ENCODE results near the gene CDC42SE1.

Gene CDC42SE1

GRCh38 chr1:151051356-151052009, 7.9 kb downstream of the CDC42SE1 start:
- peak; percentile 15 for DNase-seq

GRCh38 chr1:151050051-151050688, 9.3 kb downstream of the CDC42SE1 start:
- peak; percentile 20 for DNase-seq

GRCh38 chr1:151049458-151049857, 10.0 kb downstream of the CDC42SE1 start:
- no peak for DNase-seq

GRCh38 chr1:151048645-151049032, 10.8 kb downstream of the CDC42SE1 start:
- DNase-seq, result peak; percentile 53

GRCh38 chr1:151047925-151048644, 11.3 kb downstream of the CDC42SE1 start:
- peak; percentile 79 for DNase-seq

- peak; percentile 82 for DNase-seq
These were observed 11.9 kb downstream of the CDC42SE1 start, which contains the start of gene C1orf56 for GRCh38 chr1:151047591-151047924. Gene C1orf56 (plus strand): TSS chr1:151047751. CDS start chr1:151047848, 97 bp downstream.

- DNase-seq, result peak; percentile 63
These were observed 16.3 kb downstream of the CDC42SE1 start for GRCh38 chr1:151043163-151043562.

GRCh38 chr1:151039521-151039920, 19.9 kb downstream of the CDC42SE1 start:
- DNase-seq, result no peak

- DNase-seq, result no peak
These were observed 22.4 kb downstream of the CDC42SE1 start for GRCh38 chr1:151037032-151037431.

GRCh38 chr1:151036356-151036755, 23.1 kb downstream of the CDC42SE1 start, which contains the start of gene BNIPL:
Gene BNIPL (plus strand): TSS chr1:151036586. CDS start chr1:151036726, 140 bp downstream.
- DNase-seq, result no peak

- no peak for DNase-seq
These were observed 24.3 kb downstream of the CDC42SE1 start for GRCh38 chr1:151035167-151035566.

- DNase-seq, result no peak
These were observed 27.3 kb downstream of the CDC42SE1 start for GRCh38 chr1:151032164-151032563.

GRCh38 chr1:151026460-151026859, 33.0 kb downstream of the CDC42SE1 start:
- no peak for DNase-seq

GRCh38 chr1:151024540-151025146, 34.8 kb downstream of the CDC42SE1 start:
- DNase-seq, result peak; percentile 82

- peak; percentile 38 for DNase-seq
These were observed 45.9 kb downstream of the CDC42SE1 start for GRCh38 chr1:151013518-151013917.

- DNase-seq, result no peak
These were observed 46.5 kb downstream of the CDC42SE1 start for GRCh38 chr1:151012684-151013471.

- DNase-seq, result no peak
These were observed 48.1 kb downstream of the CDC42SE1 start for GRCh38 chr1:151011154-151011850.

- DNase-seq, result no peak
These were observed 49.1 kb downstream of the CDC42SE1 start for GRCh38 chr1:151010346-151010726.

GRCh38 chr1:151009674-151010345, 49.6 kb downstream of the CDC42SE1 start:
- DNase-seq, result no peak

GRCh38 chr1:151009206-151009587, 50.2 kb downstream of the CDC42SE1 start:
- no peak for DNase-seq

All from DMS53 (cell line).